ENCODE data around the gene ATM.
A peak's percentile ranks its signal among the peaks of the same experiment; 100 is the strongest.

Gene ATM

GRCh38 chr11:108198833-108199232 is 24.0 kb upstream of the ATM start:
- peak overlapping the region; percentile 33 for H3K27ac ChIP-seq
- TF ChIP-seq, protein P1, sequence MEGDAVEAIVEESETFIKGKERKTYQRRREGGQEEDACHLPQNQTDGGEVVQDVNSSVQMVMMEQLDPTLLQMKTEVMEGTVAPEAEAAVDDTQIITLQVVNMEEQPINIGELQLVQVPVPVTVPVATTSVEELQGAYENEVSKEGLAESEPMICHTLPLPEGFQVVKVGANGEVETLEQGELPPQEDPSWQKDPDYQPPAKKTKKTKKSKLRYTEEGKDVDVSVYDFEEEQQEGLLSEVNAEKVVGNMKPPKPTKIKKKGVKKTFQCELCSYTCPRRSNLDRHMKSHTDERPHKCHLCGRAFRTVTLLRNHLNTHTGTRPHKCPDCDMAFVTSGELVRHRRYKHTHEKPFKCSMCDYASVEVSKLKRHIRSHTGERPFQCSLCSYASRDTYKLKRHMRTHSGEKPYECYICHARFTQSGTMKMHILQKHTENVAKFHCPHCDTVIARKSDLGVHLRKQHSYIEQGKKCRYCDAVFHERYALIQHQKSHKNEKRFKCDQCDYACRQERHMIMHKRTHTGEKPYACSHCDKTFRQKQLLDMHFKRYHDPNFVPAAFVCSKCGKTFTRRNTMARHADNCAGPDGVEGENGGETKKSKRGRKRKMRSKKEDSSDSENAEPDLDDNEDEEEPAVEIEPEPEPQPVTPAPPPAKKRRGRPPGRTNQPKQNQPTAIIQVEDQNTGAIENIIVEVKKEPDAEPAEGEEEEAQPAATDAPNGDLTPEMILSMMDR (conservative IDR thresholded peaks at IDR 0.05; ENCODE audit: low read depth), result no peak
- POLR2A ChIA-PET (ENCODE audit: low non-redundant PET), result no interaction called here
- no peak for DNase-seq (ENCODE audit: low spot score)
- CTCF ChIA-PET, result no interaction called here

DNA sequence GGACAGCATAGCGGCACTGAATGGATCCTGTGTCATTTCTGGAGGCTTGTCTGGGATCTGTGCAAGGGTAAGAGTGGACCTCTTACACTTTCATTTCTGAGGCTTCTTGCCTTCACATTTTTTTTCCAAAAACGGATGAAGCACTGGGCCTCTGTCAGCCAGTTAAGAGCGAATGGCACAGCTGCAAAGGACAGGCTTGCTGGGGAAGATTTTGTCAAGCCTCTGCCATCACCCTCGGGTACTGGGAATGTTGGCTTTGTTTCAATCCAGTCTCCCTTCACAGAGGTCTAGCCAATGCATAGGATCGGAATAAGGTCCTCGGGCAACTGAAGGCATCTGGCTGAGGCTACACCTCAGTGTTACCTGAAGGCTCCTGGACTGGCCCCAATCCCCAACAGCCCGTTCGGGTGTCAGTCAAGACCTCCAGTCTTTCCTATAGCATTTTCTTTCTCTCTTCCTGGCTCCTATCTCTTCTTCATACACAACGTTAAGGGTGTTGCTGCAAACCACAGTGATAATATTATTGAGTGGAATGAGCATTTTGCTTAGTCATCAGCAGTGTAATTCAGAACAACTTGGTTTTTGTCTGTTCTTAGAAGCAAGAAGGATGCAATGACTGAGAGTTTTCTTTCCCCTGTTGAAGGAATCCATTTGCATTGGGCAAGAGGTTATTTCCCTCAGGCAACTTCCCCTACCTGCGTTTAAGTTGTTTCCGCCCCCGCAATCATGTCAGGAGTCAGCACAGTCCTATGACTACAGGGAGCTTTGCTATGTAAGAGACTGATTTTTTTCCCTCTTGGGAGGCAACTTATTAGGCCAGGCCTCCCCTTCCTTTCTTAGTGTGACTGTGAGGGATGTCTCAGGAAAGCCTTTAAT is 23.2 kb upstream of the ATM start:
- CTCF ChIA-PET, result no interaction called here
- POLR2A ChIA-PET (ENCODE audit: low non-redundant PET), result no interaction called here
- H3K27ac ChIP-seq, result peak overlapping the region; percentile 33
- DNase-seq (ENCODE audit: low spot score), result peak; percentile 68
- TF ChIP-seq, protein P1 (conservative IDR thresholded peaks at IDR 0.05; ENCODE audit: low read depth), result no peak

GRCh38 chr11:108203075-108203474 is 19.8 kb upstream of the ATM start:
- TF ChIP-seq, protein P1 (conservative IDR thresholded peaks at IDR 0.05; ENCODE audit: low read depth), result no peak
- CTCF ChIA-PET, result no interaction called here
- POLR2A ChIA-PET (ENCODE audit: low non-redundant PET), result no interaction called here
- no peak overlapping the region for H3K27ac ChIP-seq
- no peak for DNase-seq (ENCODE audit: low spot score)

GRCh38 chr11:108204376-108204775 is 18.5 kb upstream of the ATM start:
- no peak for DNase-seq (ENCODE audit: low spot score)
- ChIA-PET CTCF (no interaction called here), POLR2A (ENCODE audit: low non-redundant PET) (no interaction called here)
- TF ChIP-seq, protein P1 (conservative IDR thresholded peaks at IDR 0.05; ENCODE audit: low read depth), result no peak
- H3K27ac ChIP-seq, result no peak overlapping the region

DNA sequence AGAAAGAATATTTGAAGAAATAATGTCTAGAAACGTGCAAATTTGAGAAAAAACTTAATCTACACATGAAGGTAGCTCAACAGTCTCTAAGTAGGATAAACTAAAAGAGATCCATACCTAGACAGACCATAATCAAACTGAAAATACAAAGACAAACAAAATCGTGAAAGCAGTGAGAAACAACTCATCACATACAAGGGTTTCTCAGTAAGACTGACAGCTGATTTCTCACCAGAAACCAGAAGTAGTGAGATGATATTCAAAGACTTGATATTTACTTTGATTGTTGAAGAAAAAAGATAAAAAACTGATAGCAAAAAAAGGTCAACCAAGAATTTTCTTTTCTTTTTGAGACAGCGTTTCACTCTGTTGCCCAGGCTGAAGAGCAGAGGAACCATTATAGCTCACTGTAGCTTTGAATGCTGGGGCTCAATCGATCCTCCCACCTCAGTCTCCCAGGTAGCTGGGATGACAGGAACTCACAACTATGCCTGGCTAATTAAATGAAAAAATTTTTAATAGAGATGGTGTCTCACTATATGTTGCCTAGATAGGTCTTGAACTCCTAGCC is 17.9 kb upstream of the ATM start:
- DNase-seq (ENCODE audit: low spot score), result no peak
- H3K27ac ChIP-seq, result no peak overlapping the region
- CTCF ChIA-PET, result interaction anchor here (0.6 to 0.7 kb wide), 2 partner anchors 55 to 425 kb away, joined by 3 to 4 read pairs; no protein-coding TSS in a partner anchor
- POLR2A ChIA-PET (ENCODE audit: low non-redundant PET), result no interaction called here
- TF ChIP-seq, protein P1 (conservative IDR thresholded peaks at IDR 0.05; ENCODE audit: low read depth), result no peak

DNA sequence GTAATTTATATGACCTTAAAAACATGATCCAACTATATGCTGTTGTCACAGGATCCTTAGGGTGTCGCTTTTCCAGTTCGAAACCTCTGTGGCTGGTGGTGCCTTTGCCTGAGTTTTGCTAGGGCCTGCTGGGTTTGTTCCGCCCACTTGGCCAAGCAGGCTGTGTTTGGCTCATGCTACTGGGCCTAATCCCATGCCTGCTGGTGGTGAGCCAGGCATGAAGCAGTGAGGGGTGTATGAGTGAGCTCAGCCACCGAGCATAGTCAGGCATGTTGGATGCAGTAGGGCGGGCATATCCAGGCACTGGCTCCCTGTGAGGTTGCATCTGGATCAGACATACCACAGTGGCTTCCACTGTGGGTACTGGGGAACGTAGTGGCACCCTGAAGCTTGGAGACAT is 16.7 kb upstream of the ATM start:
- DNase-seq (ENCODE audit: low spot score), result no peak
- ChIA-PET POLR2A (ENCODE audit: low non-redundant PET) (no interaction called here), CTCF (no interaction called here)
- no peak overlapping the region for H3K27ac ChIP-seq
- TF ChIP-seq, protein P1 (conservative IDR thresholded peaks at IDR 0.05; ENCODE audit: low read depth), result no peak
